HG03558 (cell line): ENCODE results near the gene BRINP2.

Experiments
- ATAC-seq: cut with Tn5 transposase; IDR thresholded peaks from one replicate; pipeline ENCODE4 v1.9.1; 2021; ENCODE audit warnings: moderate number of reproducible peaks; ENCODE audit not compliant: unreplicated experiment; ENCODE audit errors: extremely low read depth

The BRINP2 gene

DNA sequence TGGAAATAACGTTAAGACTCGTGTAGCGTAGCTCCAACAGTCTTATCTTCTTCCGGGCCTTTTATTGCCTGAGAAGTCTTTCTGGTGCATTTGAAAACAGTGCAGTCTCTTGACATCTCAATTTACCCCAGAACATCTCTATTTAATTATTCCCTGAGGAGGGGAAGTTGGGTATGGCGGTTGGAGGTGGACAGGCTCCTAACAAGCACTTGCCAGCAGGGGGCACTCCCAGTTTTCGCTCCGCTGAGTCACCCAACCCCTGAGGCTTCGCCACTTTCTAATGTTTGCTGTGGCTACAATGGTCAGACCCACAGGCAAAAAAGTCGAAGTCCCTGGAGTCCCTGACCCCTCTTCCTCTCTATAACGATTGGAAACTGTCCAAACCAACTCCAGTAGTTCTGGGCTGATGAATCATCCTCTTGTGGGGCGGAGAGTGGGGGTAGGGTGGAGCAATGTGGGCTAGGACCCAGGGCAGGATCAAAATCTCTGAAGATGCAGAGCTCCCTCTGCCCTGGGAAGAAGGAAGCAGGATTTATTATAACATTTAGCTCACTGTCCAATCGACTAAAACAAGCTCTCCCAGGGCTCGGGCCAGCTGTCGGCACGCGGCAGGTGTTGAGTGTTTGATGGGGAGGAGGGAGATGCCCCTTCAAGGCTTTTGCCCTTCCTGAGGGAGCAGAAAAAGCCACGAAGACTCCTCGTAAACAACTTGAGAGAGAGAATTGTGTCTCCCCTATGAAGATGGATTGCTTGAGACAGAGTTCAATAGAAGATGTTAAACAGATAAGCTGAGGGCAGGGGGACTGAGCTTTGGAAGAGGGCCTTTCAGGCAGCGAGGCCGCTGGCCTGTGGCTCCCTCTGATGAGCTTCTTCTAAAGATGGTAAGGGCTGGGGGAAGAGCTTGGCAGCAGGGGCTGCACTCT is 85.7 kb downstream of the BRINP2 start:
- no peak for ATAC-seq

GRCh38 chr1:177257128-177257527 is 86.4 kb downstream of the BRINP2 start:
- no peak for ATAC-seq

- ATAC-seq: no peak
Measured at GRCh38 chr1:177257576-177257975, 86.8 kb downstream of the BRINP2 start.

GRCh38 chr1:177270863-177271262 is 100.1 kb downstream of the BRINP2 start:
- ATAC-seq: no peak

DNA sequence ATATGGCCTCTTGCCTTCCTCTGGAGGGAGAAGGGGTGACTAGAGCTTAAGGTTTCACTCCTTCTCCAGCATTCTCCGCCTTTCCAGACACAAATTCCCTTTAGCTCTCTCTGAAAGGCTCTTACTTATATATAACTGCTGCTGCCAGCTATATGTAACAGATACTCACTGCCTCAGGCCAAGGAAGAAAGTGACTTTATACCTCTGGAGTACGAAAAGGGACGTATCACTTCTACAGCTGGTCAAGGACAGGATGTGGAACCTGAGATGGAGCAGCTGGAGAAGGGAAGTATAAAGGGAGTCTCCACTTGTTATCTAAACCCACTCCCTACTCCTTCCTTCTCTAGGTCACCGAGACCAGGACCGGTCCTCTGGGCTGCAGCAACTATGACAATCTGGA is 102.4 kb downstream of the BRINP2 start:
- no peak for ATAC-seq

DNA sequence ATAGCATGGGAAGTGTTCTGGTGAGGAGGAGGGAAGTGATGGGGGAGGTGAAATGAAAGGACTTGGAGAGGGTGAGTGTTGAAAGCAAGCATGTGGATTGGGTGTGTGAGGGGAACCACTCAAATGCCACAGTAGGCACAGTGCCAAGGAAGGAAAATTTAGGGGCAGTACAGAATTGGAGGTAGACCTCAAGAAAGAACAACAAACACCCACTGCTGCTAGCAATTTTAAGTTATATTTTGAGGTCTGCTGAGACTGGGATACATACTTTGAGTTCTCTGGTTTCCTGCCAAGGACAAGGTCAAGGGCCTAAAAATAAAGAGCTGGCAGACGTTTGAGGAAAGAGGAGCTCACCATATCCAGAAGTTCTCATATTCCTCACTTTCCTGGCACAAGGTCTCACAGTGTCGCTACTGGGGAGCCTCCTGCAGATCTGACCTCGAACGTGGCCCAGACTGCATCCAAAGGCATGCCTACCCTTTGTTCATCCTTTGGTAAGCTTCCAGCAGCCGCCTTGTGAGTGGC is 104.0 kb downstream of the BRINP2 start:
- no peak for ATAC-seq

- no peak for ATAC-seq
Measured at GRCh38 chr1:177275736-177276135, 105.0 kb downstream of the BRINP2 start.

- no peak for ATAC-seq
Measured at GRCh38 chr1:177278626-177279390, 108.0 kb downstream of the BRINP2 start.

DNA sequence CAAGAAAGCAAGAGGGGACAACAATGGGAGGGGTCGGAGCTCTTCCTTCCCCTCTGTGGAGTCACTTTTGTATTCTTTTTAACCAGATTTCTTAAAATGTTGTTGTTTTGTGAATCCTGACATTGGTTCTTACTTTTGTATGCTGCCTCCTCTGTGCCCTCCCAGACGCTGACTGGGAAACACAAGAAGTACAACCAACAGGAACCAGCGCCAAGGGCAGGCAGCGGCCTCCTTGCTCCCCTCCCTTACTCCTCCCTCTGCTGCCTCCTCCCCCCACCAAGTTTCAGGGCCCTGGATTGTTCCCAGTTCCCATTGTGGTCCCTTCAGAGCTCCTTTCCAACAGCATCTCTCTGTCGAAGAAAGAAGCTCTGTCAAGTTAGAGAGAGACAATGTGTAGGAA is 111.1 kb downstream of the BRINP2 start:
- ATAC-seq: no peak

- ATAC-seq: no peak
Measured at GRCh38 chr1:177282976-177283375, 112.2 kb downstream of the BRINP2 start.

DNA sequence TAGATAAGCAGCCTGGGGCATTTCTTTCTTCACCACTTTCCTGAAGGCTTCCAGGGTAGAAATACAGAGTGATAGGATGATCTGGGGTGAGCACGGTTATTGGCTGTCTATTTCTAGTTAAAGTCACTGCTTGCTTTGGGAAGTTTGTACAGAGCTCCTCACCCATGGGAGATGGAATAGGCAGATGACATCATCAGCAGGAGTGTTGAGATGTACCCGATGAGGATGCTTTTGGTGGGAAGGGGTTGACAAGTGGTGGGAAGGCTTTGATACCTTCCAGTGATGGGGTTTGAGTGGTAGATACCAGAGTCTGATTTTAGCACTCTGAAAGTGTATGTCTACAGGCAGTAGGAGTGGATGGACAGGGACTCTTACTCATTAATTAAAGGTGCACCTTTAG is 112.6 kb downstream of the BRINP2 start:
- no peak for ATAC-seq

- no peak for ATAC-seq
Measured at GRCh38 chr1:177286396-177286795, 115.6 kb downstream of the BRINP2 start.

DNA sequence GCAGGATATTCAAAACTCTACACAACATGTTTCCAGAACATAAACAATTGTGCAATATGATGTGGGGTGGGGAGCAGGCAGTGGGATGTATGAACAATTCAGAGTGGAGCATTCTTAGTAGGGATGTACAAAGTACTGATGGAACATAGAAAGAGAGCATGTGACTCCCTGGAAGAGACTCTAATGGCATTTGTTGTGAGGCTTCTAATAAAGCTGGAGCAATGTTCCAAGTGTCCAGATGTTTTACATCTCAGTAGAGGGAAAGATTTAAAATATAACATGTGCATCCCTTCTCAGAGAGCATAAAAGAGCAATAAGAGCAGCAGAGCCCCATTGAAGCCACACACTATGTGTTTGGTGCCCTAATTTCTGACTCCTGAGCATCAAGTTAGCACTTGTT is 116.5 kb downstream of the BRINP2 start:
- ATAC-seq: no peak

GRCh38 chr1:177287994-177288393 is 117.2 kb downstream of the BRINP2 start:
- ATAC-seq: no peak

DNA sequence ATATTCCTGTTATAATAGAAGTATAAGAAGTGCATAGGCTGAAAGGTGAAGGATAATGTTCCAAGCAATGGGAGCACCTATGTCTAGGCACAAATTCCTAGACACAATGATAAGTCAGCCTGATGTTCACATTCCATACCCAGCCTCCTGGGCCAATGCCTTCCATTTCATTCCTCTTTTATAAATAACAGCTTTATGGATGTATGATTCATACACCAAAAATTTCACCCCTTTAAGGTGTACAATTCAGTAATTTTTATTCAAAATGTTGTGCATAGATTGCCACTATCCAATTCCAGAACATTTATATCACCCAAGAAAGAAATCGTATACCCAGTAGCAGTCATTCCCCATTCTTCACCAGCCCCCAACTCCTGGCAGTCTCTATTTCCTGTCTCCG is 118.8 kb downstream of the BRINP2 start:
- no peak for ATAC-seq

- no peak for ATAC-seq
Measured at GRCh38 chr1:177300431-177300830, 129.7 kb downstream of the BRINP2 start.

- ATAC-seq: no peak
Measured at GRCh38 chr1:177301425-177302124, 130.8 kb downstream of the BRINP2 start.

DNA sequence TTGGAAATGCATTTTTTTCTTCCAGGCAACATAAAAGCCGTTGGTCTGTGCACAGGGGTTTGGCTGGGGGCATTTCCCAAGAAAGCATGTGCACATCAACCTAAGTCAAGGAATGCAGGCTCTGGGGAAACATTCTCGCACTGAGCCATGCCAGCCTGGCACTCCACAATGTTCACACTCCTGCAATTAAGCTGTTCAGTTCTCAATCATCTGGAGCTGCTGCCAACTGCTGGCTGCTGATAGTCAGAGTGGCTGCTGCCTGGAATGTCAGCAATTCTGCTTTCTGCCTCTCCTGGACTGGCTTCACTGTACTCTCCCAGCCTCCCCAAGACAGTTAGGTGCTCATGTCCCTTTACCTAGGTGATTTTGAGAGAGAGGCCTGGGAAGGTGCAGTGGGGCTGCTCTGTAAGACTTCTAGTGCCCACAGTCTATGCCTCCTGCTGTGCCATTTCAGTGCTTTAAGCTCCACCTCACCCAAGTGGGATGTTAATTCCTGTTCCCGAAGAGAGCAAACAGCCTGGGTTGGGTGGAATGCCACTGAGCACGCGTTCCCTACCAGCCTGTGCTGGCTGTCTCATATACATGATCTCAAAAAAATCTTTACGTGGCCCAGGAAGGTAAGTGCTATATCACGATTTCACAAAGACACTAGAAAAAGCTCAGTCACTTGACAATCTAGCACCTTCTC is 131.7 kb downstream of the BRINP2 start:
- no peak for ATAC-seq

GRCh38 chr1:177305040-177306018 is 134.6 kb downstream of the BRINP2 start:
- ATAC-seq: no peak
